Naive thymus-derived CD4-positive, alpha-beta T cell (primary cell): ENCODE measurements around the gene C1QTNF1. TPM values are rescaled to one million over a fixed set of nuclear protein-coding genes. Genes with fewer than 3 reads are reported as not detected.

Experiments
- ATAC-seq: fragments of 150-1000 bp; cut with Tn5 transposase; 2 replicates; pipeline ENCODE4 v1.10.0; 2021; ENCODE audit warnings: mild to moderate bottlenecking, moderate library complexity
- CTCF ChIA-PET: fragments of 350-600 bp; sonication (Branson Sonifier 250); formaldehyde crosslinking; loops from one replicate; lab custom pipeline; 2021; ENCODE audit warnings: antibody characterized with exemption; lab: Charles Lee
- POLR2A ChIA-PET: fragments of 350-600 bp; sonication (Branson Sonifier 250); formaldehyde crosslinking; loops from one replicate; lab custom pipeline; 2021; ENCODE audit warnings: antibody characterized with exemption, inconsistent platforms; lab: Charles Lee
- DNase-seq, 9 donors: peaks; one replicate each; pipeline versions ENCODE4 v3.0.0 to v3.0.0-alpha.2; 2020 to 2022; ENCODE audit warnings: mixed read lengths in 1 of 9
- H3K27ac ChIP-seq: one replicate; pipeline ENCODE4 v1.7.0; 2013; ENCODE audit warnings: mild to moderate bottlenecking, low read depth, low read length, moderate library complexity
- H3K27me3 ChIP-seq, 2 donors: one replicate each; pipeline ENCODE4 v1.7.0; 2013; ENCODE audit warnings: low read length in 2 of 2, mild to moderate bottlenecking in 2 of 2, moderate library complexity in 2 of 2; ENCODE audit not compliant: control insufficient read depth in 2 of 2, insufficient read depth in 2 of 2
- H3K36me3 ChIP-seq, 3 experiments: 1 replicate in 2 of 3; 2 replicates in 1 of 3; pipeline ENCODE4 v1.7.0; 2013; ENCODE audit warnings: low read length in 3 of 3, mild to moderate bottlenecking in 3 of 3, moderate library complexity in 1 of 3; ENCODE audit not compliant: insufficient read depth in 3 of 3, control insufficient read depth in 2 of 3
- H3K4me1 ChIP-seq, 2 donors: one replicate each; pipeline ENCODE4 v1.7.0; 2013; ENCODE audit warnings: low read length in 2 of 2, mild to moderate bottlenecking in 2 of 2, moderate library complexity in 1 of 2; ENCODE audit not compliant: control insufficient read depth in 2 of 2, insufficient read depth in 2 of 2
- H3K4me3 ChIP-seq: 2 replicates; pipeline ENCODE4 v1.7.0; 2013; ENCODE audit warnings: mild to moderate bottlenecking, low read length
- H3K9me3 ChIP-seq, 3 experiments: 1 replicate in 2 of 3; 2 replicates in 1 of 3; pipeline ENCODE4 v1.7.0; 2013; ENCODE audit warnings: low read length in 3 of 3; ENCODE audit not compliant: control insufficient read depth in 2 of 3
- H3K27ac Mint-ChIP-seq, 9 donors: one replicate each; pipeline ENCODE4 v1.8.0; 2020 to 2022; ENCODE audit warnings: mixed read lengths in 9 of 9, mild to moderate bottlenecking in 8 of 9, moderate library complexity in 5 of 9, inconsistent platforms in 2 of 9
- H3K27me3 Mint-ChIP-seq, 5 donors: one replicate each; pipeline ENCODE4 v1.8.0; 2021 to 2022; ENCODE audit warnings: mixed read lengths in 5 of 5, mild to moderate bottlenecking in 1 of 5
- H3K36me3 Mint-ChIP-seq, 5 donors: one replicate each; pipeline ENCODE4 v1.8.0; 2020 to 2022; ENCODE audit warnings: mixed read lengths in 5 of 5, mild to moderate bottlenecking in 3 of 5, inconsistent platforms in 1 of 5
- H3K4me1 Mint-ChIP-seq, 7 donors: one replicate each; pipeline ENCODE4 v1.8.0; 2020 to 2022; ENCODE audit warnings: mixed read lengths in 7 of 7, mild to moderate bottlenecking in 3 of 7, inconsistent platforms in 1 of 7
- H3K4me3 Mint-ChIP-seq, 10 donors: one replicate each; pipeline ENCODE4 v1.8.0; 2020 to 2022; ENCODE audit warnings: mild to moderate bottlenecking in 10 of 10, mixed read lengths in 10 of 10, moderate library complexity in 6 of 10, inconsistent platforms in 2 of 10
- H3K9me3 Mint-ChIP-seq, 11 donors: one replicate each; pipeline ENCODE4 v1.8.0; 2020 to 2022; ENCODE audit warnings: mixed read lengths in 11 of 11, mild to moderate bottlenecking in 4 of 11, inconsistent platforms in 1 of 11, moderate library complexity in 1 of 11
- intact Hi-C, 2 donors: fragments of 100-400 bp; cut with micrococcal nuclease; formaldehyde crosslinking; loops; one replicate each; pipeline ENCODE4 v1.15.1; 2023
- polyA plus RNA-seq, 2 donors: library from polyadenylated mRNA; unstranded; fragments of 300-500 nt; fragmentation: Illumina TruSeq; gene quantifications; one replicate each; pipeline ENCODE4 v1.2.3, GENCODE V29; 2021
- total RNA-seq, 6 experiments: library from RNA in 5 of 6; stranded (reverse) in 5 of 6; gene quantifications; 1 replicate in 5 of 6; 2 replicates in 1 of 6; pipeline ENCODE4 v1.2.3 and lab custom pipeline; 2021 to 2026

C1QTNF1 gene
- total and polyA plus RNA-seq, 7 experiments from 2014 or later, result 0.10 TPM; not detected in 6

GRCh38 chr17:79005063-79005861 is 18.7 kb upstream of the C1QTNF1 start:
- intact Hi-C loops, result no loop called here
- DNase-seq (peak in 4 of 9 donors; percentile 17 to 30 (median 20)), ATAC-seq (no peak)
- Histone ChIP-seq H3K27ac (peak overlapping the region; percentile 48), H3K9me3 (no peaks in the 10 kb centered on the region), H3K4me1 (peaks cover 26 to 42% of the 10 kb centered on the region in 2 donors), H3K36me3 (peaks cover 0 to 24% (median 0%) of the 10 kb centered on the region in 3 experiments), H3K4me3 (peak overlapping the region; percentile 30), H3K27me3 (no peaks in the 10 kb centered on the region)
- H3K4me1 Mint-ChIP-seq, result peaks cover 31 to 69% (median 56%) of the 10 kb centered on the region in 7 donors
- ChIA-PET CTCF (no interaction called here), POLR2A (interaction anchor here (1.4 kb wide), 1 partner anchor 15 kb away, joined by 4 read pairs; no protein-coding TSS in a partner anchor)
- H3K36me3 Mint-ChIP-seq, result peaks cover 0 to 10% (median 0%) of the 10 kb centered on the region in 5 donors
- H3K4me3 Mint-ChIP-seq, result peak overlapping the region in 9 of 10 donors; percentile 39 to 87 (median 63)
- H3K27ac Mint-ChIP-seq, result peak overlapping the region in 8 of 9 donors; percentile 25 to 83 (median 65)
- H3K27me3 Mint-ChIP-seq, result peaks cover 0 to 3% (median 0%) of the 10 kb centered on the region in 5 donors
- peaks cover 0 to 4% (median 0%) of the 10 kb centered on the region in 11 donors for H3K9me3 Mint-ChIP-seq

- H3K36me3 ChIP-seq, result peaks cover 0 to 20% (median 0%) of the 10 kb centered on the region in 3 experiments
- ChIA-PET CTCF (no interaction called here), POLR2A (interaction anchor here (1.4 kb wide), 1 partner anchor 14 kb away, joined by 4 read pairs; no protein-coding TSS in a partner anchor)
- Mint-ChIP-seq H3K4me1 (peaks cover 31 to 72% (median 62%) of the 10 kb centered on the region in 7 donors), H3K36me3 (peaks cover 0 to 7% (median 0%) of the 10 kb centered on the region in 5 donors), H3K27ac (peak overlapping the region; percentile 25 to 83 (median 57)), H3K9me3 (peaks cover 0 to 4% (median 0%) of the 10 kb centered on the region in 11 donors), H3K27me3 (peaks cover 0 to 3% (median 0%) of the 10 kb centered on the region in 5 donors), H3K4me3 (peak overlapping the region; percentile 5 to 87 (median 62))
- peaks cover 26 to 45% of the 10 kb centered on the region in 2 donors for H3K4me1 ChIP-seq
- H3K27me3 ChIP-seq, result no peaks in the 10 kb centered on the region
- no peaks in the 10 kb centered on the region for H3K9me3 ChIP-seq
- intact Hi-C loops, result no loop called here
- H3K27ac ChIP-seq, result peak overlapping the region; percentile 48
- DNase-seq (no peak), ATAC-seq (no peak)
- H3K4me3 ChIP-seq, result no peak overlapping the region
Measured at GRCh38 chr17:79006046-79006445, 17.9 kb upstream of the C1QTNF1 start.

- peak overlapping the region; percentile 34 to 99 (median 83) for H3K27ac Mint-ChIP-seq
- ChIA-PET POLR2A (interaction anchor here (0.6 kb wide), 1 partner anchor 1810 kb away, joined by 4 read pairs; no protein-coding TSS in a partner anchor), CTCF (no interaction called here)
- ATAC-seq (no peak), DNase-seq (no peak)
- intact Hi-C loops, result no loop called here
- no peaks in the 10 kb centered on the region for H3K27me3 ChIP-seq
- peaks cover 0 to 4% (median 0%) of the 10 kb centered on the region in 11 donors for H3K9me3 Mint-ChIP-seq
- H3K4me1 Mint-ChIP-seq, result peaks cover 31 to 66% (median 63%) of the 10 kb centered on the region in 7 donors
- H3K4me3 ChIP-seq, result no peak overlapping the region
- H3K36me3 Mint-ChIP-seq, result peaks cover 0 to 7% (median 0%) of the 10 kb centered on the region in 5 donors
- H3K36me3 ChIP-seq, result peaks cover 0 to 16% (median 0%) of the 10 kb centered on the region in 3 experiments
- H3K27me3 Mint-ChIP-seq, result peaks cover 0 to 5% (median 0%) of the 10 kb centered on the region in 5 donors
- no peak overlapping the region for H3K27ac ChIP-seq
- H3K4me1 ChIP-seq, result peaks cover 26 to 45% of the 10 kb centered on the region in 2 donors
- peak overlapping the region; percentile 58 to 99 (median 88) for H3K4me3 Mint-ChIP-seq
- no peaks in the 10 kb centered on the region for H3K9me3 ChIP-seq
Measured at GRCh38 chr17:79006794-79007503, 17.0 kb upstream of the C1QTNF1 start.

GRCh38 chr17:79007504-79008381 is 16.2 kb upstream of the C1QTNF1 start:
- no peak overlapping the region for H3K4me3 ChIP-seq
- POLR2A ChIA-PET, result interaction anchor here (0.6 kb wide), 2 partner anchors 1426 to 1810 kb away, joined by 3 to 4 read pairs; no protein-coding TSS in a partner anchor
- no peaks in the 10 kb centered on the region for H3K9me3 ChIP-seq
- peak overlapping the region; percentile 85 to 99 (median 92) for H3K4me3 Mint-ChIP-seq
- peak overlapping the region; percentile 86 for H3K27ac ChIP-seq
- H3K27me3 ChIP-seq, result no peaks in the 10 kb centered on the region
- peaks cover 26 to 45% of the 10 kb centered on the region in 2 donors for H3K4me1 ChIP-seq
- peaks cover 0 to 7% (median 0%) of the 10 kb centered on the region in 5 donors for H3K27me3 Mint-ChIP-seq
- CTCF ChIA-PET, result interaction anchor here (0.5 kb wide), 1 partner anchor 33 kb away, joined by 3 read pairs; no protein-coding TSS in a partner anchor
- intact Hi-C loops, result no loop called here
- H3K36me3 ChIP-seq, result peaks cover 0 to 9% (median 0%) of the 10 kb centered on the region in 3 experiments
- DNase-seq, result no peak
- ATAC-seq, result no peak
- H3K27ac Mint-ChIP-seq, result peak overlapping the region; percentile 32 to 99 (median 91)
- H3K4me1 Mint-ChIP-seq, result peaks cover 31 to 62% (median 58%) of the 10 kb centered on the region in 7 donors
- H3K9me3 Mint-ChIP-seq, result peaks cover 0 to 4% (median 0%) of the 10 kb centered on the region in 11 donors
- H3K36me3 Mint-ChIP-seq, result peaks cover 0 to 7% (median 0%) of the 10 kb centered on the region in 5 donors

- no peaks in the 10 kb centered on the region for H3K36me3 ChIP-seq
- Mint-ChIP-seq H3K27ac (peak overlapping the region; percentile 90 to 99 (median 96)), H3K4me1 (peaks cover 31 to 59% (median 53%) of the 10 kb centered on the region in 7 donors), H3K27me3 (peaks cover 0 to 15% (median 0%) of the 10 kb centered on the region in 5 donors), H3K9me3 (peaks cover 0 to 4% (median 0%) of the 10 kb centered on the region in 11 donors), H3K4me3 (peak overlapping the region; percentile 85 to 99 (median 92)), H3K36me3 (peaks cover 0 to 7% (median 0%) of the 10 kb centered on the region in 5 donors)
- ATAC-seq (no peak), DNase-seq (no peak)
- POLR2A ChIA-PET, result interaction anchor here (0.6 to 1.0 kb wide), 3 partner anchors 10 to 1428 kb away, joined by 3 read pairs; no protein-coding TSS in a partner anchor
- intact Hi-C loops, result loop anchor here in 1 of 2 donors (1.0 kb wide), 2 partner anchors 65 to 168 kb away; partner anchors contain the start of gene ENGASE
- no peaks in the 10 kb centered on the region for H3K9me3 ChIP-seq
- H3K4me1 ChIP-seq, result peaks cover 26 to 45% of the 10 kb centered on the region in 2 donors
- CTCF ChIA-PET, result no interaction called here
- H3K27ac ChIP-seq, result peak overlapping the region; percentile 86
- H3K27me3 ChIP-seq, result no peaks in the 10 kb centered on the region
- H3K4me3 ChIP-seq, result peak overlapping the region; percentile 86
Measured at GRCh38 chr17:79008666-79009387, 15.1 kb upstream of the C1QTNF1 start.
